Measurements from ENCODE around the gene TLCD5. TPM values are rescaled to one million over a fixed set of nuclear protein-coding genes. Genes with fewer than 3 reads are reported as not detected.

Gene TLCD5
- 4.2 and 5.2 TPM in 2 replicates for total RNA-seq

GRCh38 chr11:120324932-120325810, at the start of gene TLCD5:
TSS of gene TLCD5 (plus strand) at chr11:120325299. CDS start at chr11:120327442, 2,143 bp downstream.

GRCh38 chr11:120335908-120336640, 11.0 kb downstream of the TLCD5 start, which contains the start of gene ARHGEF12:
TSS of gene ARHGEF12 (plus strand) at chr11:120336413. CDS start at chr11:120337244, 831 bp downstream.

Other genes with a start within 250 kb of the TLCD5 start
- not detected in 2 replicates for gene TRIM29, start 187.2 kb upstream of the TLCD5 start, total RNA-seq
- 49.9 and 52.1 TPM in 2 replicates for gene OAF, start 114.3 kb upstream of the TLCD5 start, total RNA-seq
- gene POU2F3, start 85.2 kb upstream of the TLCD5 start, total RNA-seq, result not detected in 2 replicates
- gene ARHGEF12, start 11.1 kb downstream of the TLCD5 start, total RNA-seq, result 28.2 and 33.6 TPM in 2 replicates
- gene GRIK4, start 186.4 kb downstream of the TLCD5 start, total RNA-seq, result 0.15 TPM in 1 of 2 replicates, not detected in the other